Stimulated activated CD8-positive, alpha-beta memory T cell treated with anti-CD3 and anti-CD28 coated beads, Interleukin-12 subunit alpha, Interleukin-12 subunit beta, amount 100 ng/mL, for 24 hours (primary cell): Measurements from ENCODE around the gene PIGP.
"Not testable (repeated sequence)": the region's sequence is repeated elsewhere in the genome, so short reads cannot be mapped to it uniquely, and the experiment has no call there.

Experiments
- DNase-seq: peaks from one replicate; pipeline ENCODE4 v3.0.0-alpha.2; 2020; ENCODE audit errors: extremely low read depth

The PIGP gene

GRCh38 chr21:37072988-37073416, at the start of gene PIGP, which contains the start of gene TTC3:
Gene PIGP, minus strand, starts transcription at chr21:37073071. Its CDS starts 556 bp downstream, at chr21:37072515.
Gene TTC3, plus strand, starts transcription at chr21:37073254. Its CDS starts 14,004 bp downstream, at chr21:37087258.
- DNase-seq: peak; percentile 91

- DNase-seq: no peak
These were observed 46.7 kb upstream of the PIGP start for GRCh38 chr21:37119421-37120218.

- DNase-seq: no peak
These were observed 45.4 kb upstream of the PIGP start for GRCh38 chr21:37118187-37118826.

GRCh38 chr21:37117204-37117603, 44.3 kb upstream of the PIGP start:
- DNase-seq: no peak

- not testable (repeated sequence) for DNase-seq
These were observed 43.6 kb upstream of the PIGP start for GRCh38 chr21:37116459-37116858.

- DNase-seq: not testable (repeated sequence)
These were observed 41.4 kb upstream of the PIGP start for GRCh38 chr21:37114301-37114700.

GRCh38 chr21:37111029-37111428, 38.2 kb upstream of the PIGP start:
- not testable (repeated sequence) for DNase-seq

GRCh38 chr21:37106998-37107397, 34.1 kb upstream of the PIGP start:
- no peak for DNase-seq

GRCh38 chr21:37102746-37103145, 29.9 kb upstream of the PIGP start:
- not testable (repeated sequence) for DNase-seq

GRCh38 chr21:37101384-37101783, 28.5 kb upstream of the PIGP start:
- DNase-seq: no peak

GRCh38 chr21:37100316-37100715, 27.4 kb upstream of the PIGP start:
- DNase-seq: no peak

GRCh38 chr21:37098751-37099150, 25.9 kb upstream of the PIGP start:
- no peak for DNase-seq

GRCh38 chr21:37095821-37096220, 22.9 kb upstream of the PIGP start:
- DNase-seq: no peak

- DNase-seq: no peak
These were observed 21.1 kb upstream of the PIGP start for GRCh38 chr21:37093977-37094376.

GRCh38 chr21:37088186-37088735, 15.4 kb upstream of the PIGP start:
- DNase-seq: no peak

GRCh38 chr21:37087188-37087587, 14.3 kb upstream of the PIGP start:
- no peak for DNase-seq

- no peak for DNase-seq
These were observed 12.9 kb upstream of the PIGP start for GRCh38 chr21:37085726-37086125.

- DNase-seq: no peak
These were observed 10.1 kb upstream of the PIGP start for GRCh38 chr21:37082856-37083528.

- no peak for DNase-seq
These were observed 9.5 kb upstream of the PIGP start for GRCh38 chr21:37082375-37082774.

GRCh38 chr21:37079211-37079824, 6.4 kb upstream of the PIGP start:
- no peak for DNase-seq

GRCh38 chr21:37077403-37077802, 4.5 kb upstream of the PIGP start:
- no peak for DNase-seq
